Osteoblast (primary cell): ENCODE data around the gene SORCS3. TPM values are rescaled to one million over a fixed set of nuclear protein-coding genes. Genes with fewer than 3 reads are reported as not detected.

Source experiments
- DNase-seq: peaks from one replicate; pipeline ENCODE4 v3.0.0; 2011; ENCODE audit warnings: low spot score, mixed read lengths; ENCODE audit not compliant: insufficient read length; ENCODE audit errors: missing footprints
- H2AFZ ChIP-seq: 2 replicates; pipeline ENCODE4 v1.6.0; 2011; ENCODE audit warnings: mild to moderate bottlenecking, low read length
- H3K27ac ChIP-seq: 2 replicates; pipeline ENCODE4 v1.5.1; 2011; ENCODE audit warnings: mild to moderate bottlenecking, low read depth, low read length, moderate library complexity
- H3K27me3 ChIP-seq: 2 replicates; pipeline ENCODE4 v1.6.0; 2012; ENCODE audit warnings: mild to moderate bottlenecking, control low read depth, inconsistent platforms, low read length, moderate library complexity; ENCODE audit not compliant: insufficient read depth
- H3K36me3 ChIP-seq: 2 replicates; pipeline ENCODE4 v1.5.1; 2011; ENCODE audit warnings: mild to moderate bottlenecking, low read length, control low read depth, moderate library complexity; ENCODE audit not compliant: insufficient read depth
- H3K4me1 ChIP-seq: 2 replicates; pipeline ENCODE4 v1.5.1; 2011; ENCODE audit warnings: mild to moderate bottlenecking, low read length, control low read depth, moderate library complexity; ENCODE audit not compliant: insufficient read depth
- H3K4me2 ChIP-seq: 2 replicates; pipeline ENCODE4 v1.6.0; 2011; ENCODE audit warnings: mild to moderate bottlenecking, low read length; ENCODE audit not compliant: insufficient read depth
- H3K4me3 ChIP-seq: fragments of 200-600 bp; sonication (generic); 3 replicates; pipeline ENCODE4 v1.5.1; 2012; ENCODE audit warnings: mild to moderate bottlenecking, low read length, inconsistent platforms; ENCODE audit not compliant: insufficient read depth
- H3K79me2 ChIP-seq: 2 replicates; pipeline ENCODE4 v1.6.0; 2012; ENCODE audit warnings: mild to moderate bottlenecking, low read length, control low read depth, inconsistent platforms; ENCODE audit not compliant: insufficient read depth
- H3K9me3 ChIP-seq: 2 replicates; pipeline ENCODE4 v1.5.1; 2011; ENCODE audit warnings: low read depth, low read length, control low read depth
- H4K20me1 ChIP-seq: 2 replicates; pipeline ENCODE4 v1.6.0; 2012; ENCODE audit warnings: mild to moderate bottlenecking, low read length, control low read depth; ENCODE audit not compliant: insufficient read depth
- total RNA-seq: library from RNA; depleted of rRNA; stranded (reverse); fragments of >200 nt; gene quantifications from 2 replicates; pipeline ENCODE4 v1.2.3, GENCODE V29; 2012
- TF ChIP-seq, protein P1 (sequence below): IDR thresholded peaks from 2 replicates; pipeline ENCODE4 v1.5.1; 2011; ENCODE audit warnings: mild to moderate bottlenecking, low read depth, low read length, moderate library complexity; ENCODE audit errors: extremely low read depth

Gene SORCS3
- total RNA-seq, 1 donor: not detected

DNA sequence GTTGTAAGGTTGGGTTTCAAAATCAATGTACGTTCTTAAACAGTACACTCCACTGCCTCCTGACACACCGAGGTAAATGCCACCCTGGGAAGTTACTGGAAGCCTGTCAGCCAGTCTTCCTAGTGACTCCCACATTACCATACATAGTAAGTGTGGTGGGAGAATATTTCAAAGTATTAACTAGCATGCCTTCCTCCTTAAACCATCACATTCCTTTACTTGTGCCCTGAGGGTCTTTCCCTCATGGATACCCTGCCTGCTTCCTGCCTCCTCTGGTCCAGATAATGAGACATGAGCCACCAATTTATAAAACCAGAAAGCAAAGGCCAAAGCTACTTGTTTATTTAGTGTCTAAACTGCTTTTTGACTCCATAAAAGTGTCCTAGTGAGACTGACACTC, 23.3 kb upstream of the SORCS3 start:
- Histone ChIP-seq H4K20me1 (no peaks in the 10 kb centered on the region), H3K79me2 (no peaks in the 10 kb centered on the region), H3K27me3 (no peaks in the 10 kb centered on the region), H3K9me3 (no peaks in the 10 kb centered on the region), H3K4me1 (no peaks in the 10 kb centered on the region), H3K27ac (no peak overlapping the region), H3K4me3 (no peak overlapping the region), H2AFZ (no peak overlapping the region), H3K4me2 (no peak overlapping the region), H3K36me3 (no peaks in the 10 kb centered on the region)
- DNase-seq: no peak
- TF ChIP-seq, protein P1, sequence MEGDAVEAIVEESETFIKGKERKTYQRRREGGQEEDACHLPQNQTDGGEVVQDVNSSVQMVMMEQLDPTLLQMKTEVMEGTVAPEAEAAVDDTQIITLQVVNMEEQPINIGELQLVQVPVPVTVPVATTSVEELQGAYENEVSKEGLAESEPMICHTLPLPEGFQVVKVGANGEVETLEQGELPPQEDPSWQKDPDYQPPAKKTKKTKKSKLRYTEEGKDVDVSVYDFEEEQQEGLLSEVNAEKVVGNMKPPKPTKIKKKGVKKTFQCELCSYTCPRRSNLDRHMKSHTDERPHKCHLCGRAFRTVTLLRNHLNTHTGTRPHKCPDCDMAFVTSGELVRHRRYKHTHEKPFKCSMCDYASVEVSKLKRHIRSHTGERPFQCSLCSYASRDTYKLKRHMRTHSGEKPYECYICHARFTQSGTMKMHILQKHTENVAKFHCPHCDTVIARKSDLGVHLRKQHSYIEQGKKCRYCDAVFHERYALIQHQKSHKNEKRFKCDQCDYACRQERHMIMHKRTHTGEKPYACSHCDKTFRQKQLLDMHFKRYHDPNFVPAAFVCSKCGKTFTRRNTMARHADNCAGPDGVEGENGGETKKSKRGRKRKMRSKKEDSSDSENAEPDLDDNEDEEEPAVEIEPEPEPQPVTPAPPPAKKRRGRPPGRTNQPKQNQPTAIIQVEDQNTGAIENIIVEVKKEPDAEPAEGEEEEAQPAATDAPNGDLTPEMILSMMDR: no peak

DNA sequence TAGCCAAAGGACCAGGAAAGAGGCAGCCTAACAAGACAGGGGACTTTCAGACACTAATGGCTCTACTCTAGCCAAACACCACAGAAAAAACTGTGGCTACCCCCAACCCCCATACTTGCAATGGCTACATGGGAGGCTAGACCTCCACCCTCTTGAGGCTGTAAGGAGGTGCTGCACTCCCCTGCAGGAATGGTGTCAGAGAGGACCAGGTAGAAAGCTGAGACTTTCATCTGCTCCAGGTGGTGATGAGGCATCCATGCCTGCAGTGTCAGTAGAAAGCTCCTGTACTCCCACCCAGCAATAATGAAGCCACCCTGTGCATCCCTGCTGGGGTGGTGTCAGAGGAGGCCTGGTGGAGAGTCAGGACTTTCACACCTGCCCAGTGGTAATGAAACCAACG, 18.9 kb upstream of the SORCS3 start:
- Histone ChIP-seq H3K27me3 (no peaks in the 10 kb centered on the region), H3K4me1 (no peaks in the 10 kb centered on the region), H3K27ac (no peak overlapping the region), H3K4me2 (no peak overlapping the region), H3K79me2 (no peaks in the 10 kb centered on the region), H3K4me3 (no peak overlapping the region), H2AFZ (no peak overlapping the region), H3K9me3 (no peaks in the 10 kb centered on the region), H3K36me3 (no peaks in the 10 kb centered on the region), H4K20me1 (no peaks in the 10 kb centered on the region)
- TF ChIP-seq, protein P1: no peak
- DNase-seq: no peak

DNA sequence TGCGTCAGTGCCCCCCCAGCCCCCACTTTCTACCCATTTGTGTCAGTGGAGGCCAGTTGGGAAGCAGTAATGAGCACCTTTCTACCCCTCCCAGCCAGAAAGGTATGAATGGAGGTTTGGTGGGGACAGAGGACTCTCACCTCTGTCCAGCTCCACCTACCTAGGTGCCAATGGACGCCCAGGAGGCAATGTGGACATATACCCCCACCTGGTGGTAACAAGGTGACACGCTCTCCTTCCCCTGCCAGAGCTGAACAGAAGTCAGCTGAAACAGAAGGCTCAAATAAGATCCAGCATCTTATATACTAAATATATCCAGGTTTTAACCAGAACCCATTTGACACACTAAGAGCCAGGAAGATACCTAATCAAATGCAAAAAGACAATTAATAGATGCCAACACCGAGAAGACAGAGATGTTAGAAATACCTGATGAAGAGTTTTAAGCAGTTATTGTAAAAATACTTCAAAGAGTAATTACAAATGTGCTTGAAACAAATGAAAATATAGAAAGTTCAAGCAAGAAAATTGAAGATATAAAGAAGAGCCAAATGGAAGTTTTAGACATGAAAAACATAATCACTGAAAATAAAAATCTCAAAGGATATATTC, 18.4 kb upstream of the SORCS3 start:
- Histone ChIP-seq H3K4me1 (no peaks in the 10 kb centered on the region), H3K79me2 (no peaks in the 10 kb centered on the region), H3K4me3 (no peak overlapping the region), H3K36me3 (no peaks in the 10 kb centered on the region), H3K27ac (no peak overlapping the region), H3K9me3 (no peaks in the 10 kb centered on the region), H4K20me1 (no peaks in the 10 kb centered on the region), H2AFZ (no peak overlapping the region), H3K4me2 (no peak overlapping the region), H3K27me3 (no peaks in the 10 kb centered on the region)
- TF ChIP-seq, protein P1: peak; percentile 31
- no peak for DNase-seq

DNA sequence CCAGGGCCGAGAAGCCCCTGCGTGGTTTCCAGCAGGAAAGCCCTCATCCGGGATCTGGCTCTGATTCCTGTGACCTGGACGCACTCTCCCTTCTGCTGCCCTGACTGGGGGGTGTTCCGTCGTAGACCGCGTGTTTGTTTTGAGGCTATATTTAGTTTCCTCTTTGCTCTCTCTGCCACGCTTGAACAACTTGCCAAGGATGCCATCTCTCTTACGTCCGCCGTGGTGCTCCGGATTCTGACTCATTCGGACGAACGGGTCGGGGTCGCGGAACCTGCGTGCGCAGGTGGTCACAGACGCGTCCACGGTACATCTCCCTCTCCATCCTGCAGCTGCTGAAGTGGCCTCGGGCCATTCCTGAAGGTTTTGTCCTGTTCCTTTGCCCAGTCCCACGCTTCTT, 10.4 kb upstream of the SORCS3 start:
- no peak overlapping the region for H3K4me2 ChIP-seq
- no peaks in the 10 kb centered on the region for H4K20me1 ChIP-seq
- no peak for DNase-seq
- H3K27ac ChIP-seq: no peak overlapping the region
- no peaks in the 10 kb centered on the region for H3K4me1 ChIP-seq
- H3K9me3 ChIP-seq: no peaks in the 10 kb centered on the region
- no peaks in the 10 kb centered on the region for H3K27me3 ChIP-seq
- H3K36me3 ChIP-seq: no peaks in the 10 kb centered on the region
- no peaks in the 10 kb centered on the region for H3K79me2 ChIP-seq
- no peak overlapping the region for H3K4me3 ChIP-seq
- TF ChIP-seq, protein P1: no peak
- H2AFZ ChIP-seq: no peak overlapping the region
